Measurements from ENCODE around the gene DISC1.

- TF ChIP-seq TAF1 (IDR thresholded peaks at IDR 0.05; ENCODE audit: low read depth) (no peak), EP300 (conservative IDR thresholded peaks at IDR 0.05; ENCODE audit: poor library complexity, severe bottlenecking) (no peak), CTCF (IDR thresholded peaks at IDR 0.05; ENCODE audit: poor library complexity, severe bottlenecking) (no peak), RAD21 (conservative IDR thresholded peaks at IDR 0.05) (no peak)
Observed at GRCh38 chr1:231722356-231722755, 95.8 kb downstream of the DISC1 start.

All from neural cell (in vitro differentiated cells).